Muscle layer of duodenum (tissue), 2 donors: ENCODE results near the gene SGIP1.

ENCODE experiments used
- H3K27ac ChIP-seq: one replicate; pipeline ENCODE4 v1.7.0; 2013; ENCODE audit warnings: mild to moderate bottlenecking, low read length
- H3K27me3 ChIP-seq: one replicate; pipeline ENCODE4 v1.7.0; 2013; ENCODE audit warnings: low read depth, mild to moderate bottlenecking, control low read depth, low read length
- H3K36me3 ChIP-seq, 2 donors: one replicate each; pipeline ENCODE4 v1.7.0; 2013; ENCODE audit warnings: low read length in 2 of 2, control low read depth in 1 of 2, mild to moderate bottlenecking in 1 of 2; ENCODE audit not compliant: insufficient read depth in 2 of 2, control insufficient read depth in 1 of 2
- H3K4me1 ChIP-seq, 2 donors: one replicate each; pipeline ENCODE4 v1.7.0; 2013; ENCODE audit warnings: low read length in 2 of 2, mild to moderate bottlenecking in 2 of 2, control low read depth in 1 of 2, moderate library complexity in 1 of 2; ENCODE audit not compliant: insufficient read depth in 2 of 2, control insufficient read depth in 1 of 2
- H3K4me3 ChIP-seq, 2 donors: one replicate each; pipeline ENCODE4 v1.7.0; 2013; ENCODE audit warnings: low read length in 2 of 2, low read depth in 1 of 2, mild to moderate bottlenecking in 1 of 2
- H3K9me3 ChIP-seq, 2 donors: one replicate each; pipeline ENCODE4 v1.7.0; 2013; ENCODE audit warnings: low read length in 2 of 2, control low read depth in 1 of 2, mild to moderate bottlenecking in 1 of 2; ENCODE audit not compliant: control insufficient read depth in 1 of 2
- donor health status: healthy.

Gene SGIP1

GRCh38 chr1:66685670-66686069 is 151.7 kb downstream of the SGIP1 start:
- Histone ChIP-seq H3K27me3 (no peaks in the 10 kb centered on the region), H3K4me1 (no peaks in the 10 kb centered on the region), H3K27ac (no peak overlapping the region), H3K36me3 (no peaks in the 10 kb centered on the region), H3K9me3 (no peaks in the 10 kb centered on the region), H3K4me3 (no peak overlapping the region)

DNA sequence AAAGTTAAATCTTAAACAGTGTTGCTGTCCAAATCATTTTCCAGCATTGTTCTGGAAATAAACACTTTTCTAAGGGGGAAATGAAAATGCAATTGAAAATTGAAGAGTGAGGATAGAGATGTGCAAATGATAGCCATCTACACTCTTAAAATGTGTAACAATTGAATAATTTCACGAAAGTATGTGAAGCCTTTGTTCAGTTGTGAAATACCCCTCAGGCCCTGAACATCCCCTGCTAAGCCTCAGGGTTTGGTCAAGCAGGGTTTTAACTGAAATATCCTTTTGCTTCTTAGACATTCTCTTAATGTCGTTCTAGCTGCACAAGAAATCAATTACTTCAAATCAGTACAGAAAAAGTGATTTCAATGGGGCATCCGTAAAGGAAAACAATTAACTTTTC is 152.5 kb downstream of the SGIP1 start:
- Histone ChIP-seq H3K4me1 (no peaks in the 10 kb centered on the region), H3K9me3 (no peaks in the 10 kb centered on the region), H3K27ac (no peak overlapping the region)

GRCh38 chr1:66687358-66687757 is 153.4 kb downstream of the SGIP1 start:
- Histone ChIP-seq H3K27me3 (no peaks in the 10 kb centered on the region), H3K4me1 (no peaks in the 10 kb centered on the region), H3K27ac (no peak overlapping the region), H3K4me3 (no peak overlapping the region), H3K9me3 (no peaks in the 10 kb centered on the region), H3K36me3 (no peaks in the 10 kb centered on the region)

More for the DNA sequence above, 152.5 kb downstream of the SGIP1 start:
- no peak overlapping the region for H3K4me3 ChIP-seq
- no peaks in the 10 kb centered on the region for H3K27me3 ChIP-seq
- H3K36me3 ChIP-seq = no peaks in the 10 kb centered on the region

DNA sequence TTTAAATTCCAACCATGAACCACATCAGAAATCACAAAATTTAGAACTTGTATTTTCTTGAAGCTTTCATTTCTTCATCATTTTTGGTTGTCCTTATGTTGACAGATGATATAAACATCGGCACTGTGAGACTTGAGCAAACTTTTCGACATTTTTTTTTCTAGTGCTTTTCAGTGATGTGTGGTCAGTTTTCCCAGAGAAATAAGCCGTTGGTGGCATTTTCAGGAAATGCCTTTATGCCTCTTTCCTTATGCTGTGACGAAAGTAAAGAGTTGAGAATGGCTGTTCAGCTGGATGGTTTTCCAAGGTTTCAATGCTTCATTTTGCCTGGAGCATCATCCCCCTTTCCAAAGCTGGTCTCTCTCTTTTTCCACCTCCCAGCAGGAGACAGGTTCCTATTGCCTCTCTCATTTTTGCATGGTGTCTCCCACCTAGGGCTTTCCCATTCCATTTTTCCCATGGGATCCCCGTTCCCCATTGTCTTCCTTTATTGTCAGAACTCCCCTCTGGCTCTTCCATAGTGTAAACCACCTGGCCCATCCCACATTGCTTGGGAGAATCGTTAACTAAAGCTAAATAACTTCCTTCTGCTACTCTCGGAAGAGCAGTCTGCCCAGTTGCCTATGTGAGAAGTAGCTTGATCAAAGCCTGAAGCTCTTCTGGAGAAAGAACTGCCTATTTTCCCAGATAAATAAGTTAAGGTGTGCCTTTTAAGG is 156.9 kb downstream of the SGIP1 start:
- no peaks in the 10 kb centered on the region for H3K9me3 ChIP-seq
- H3K36me3 ChIP-seq = no peaks in the 10 kb centered on the region
- no peaks in the 10 kb centered on the region for H3K27me3 ChIP-seq
- no peaks in the 10 kb centered on the region for H3K4me1 ChIP-seq
- no peak overlapping the region for H3K4me3 ChIP-seq
- no peak overlapping the region for H3K27ac ChIP-seq

DNA sequence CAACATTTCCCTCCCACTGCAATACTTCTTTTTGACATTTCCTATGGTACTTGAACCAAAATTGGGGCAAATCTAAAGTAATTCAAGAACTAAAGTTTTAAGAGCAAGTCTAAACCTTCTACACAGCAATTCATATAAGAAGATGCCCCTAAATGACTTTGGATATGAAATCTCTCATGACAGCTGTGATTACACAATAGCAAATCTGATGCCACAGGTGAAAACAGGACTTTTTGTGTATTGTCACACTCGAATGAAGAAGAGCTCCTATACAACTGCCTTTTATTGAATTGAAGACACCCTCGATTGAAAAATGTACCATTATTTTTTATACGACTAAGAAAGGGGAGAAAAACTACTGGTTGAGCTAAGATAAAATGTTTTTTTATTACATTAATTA is 158.7 kb downstream of the SGIP1 start:
- Histone ChIP-seq H3K27ac (no peak overlapping the region), H3K4me1 (no peaks in the 10 kb centered on the region), H3K4me3 (no peak overlapping the region), H3K9me3 (no peaks in the 10 kb centered on the region), H3K36me3 (no peaks in the 10 kb centered on the region), H3K27me3 (no peaks in the 10 kb centered on the region)

DNA sequence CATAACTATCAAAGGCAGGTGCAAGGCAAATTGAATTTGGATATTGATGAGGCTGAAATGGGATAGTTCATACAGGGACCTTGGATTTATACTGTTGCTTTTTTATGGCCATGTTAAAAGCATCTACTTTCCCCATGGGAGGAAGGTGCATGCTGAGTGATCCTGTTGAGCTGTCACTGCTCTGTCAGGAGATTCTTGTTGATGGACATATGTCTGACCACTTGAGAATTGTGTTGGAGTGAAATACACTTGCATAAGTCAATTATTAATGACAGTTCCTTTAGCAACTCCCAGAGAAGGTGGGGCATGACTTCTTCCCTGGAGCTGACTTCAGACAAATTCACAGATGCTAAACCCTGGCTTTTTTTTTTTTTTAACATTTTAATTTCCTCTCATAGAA is 159.9 kb downstream of the SGIP1 start:
- no peaks in the 10 kb centered on the region for H3K4me1 ChIP-seq
- H3K4me3 ChIP-seq = no peak overlapping the region
- no peaks in the 10 kb centered on the region for H3K27me3 ChIP-seq
- H3K9me3 ChIP-seq = no peaks in the 10 kb centered on the region
- H3K36me3 ChIP-seq = peaks cover 0 to under 1% of the 10 kb centered on the region in 2 donors
- no peak overlapping the region for H3K27ac ChIP-seq

- Histone ChIP-seq H3K4me3 (no peak overlapping the region), H3K9me3 (no peaks in the 10 kb centered on the region), H3K27me3 (no peaks in the 10 kb centered on the region), H3K27ac (no peak overlapping the region), H3K36me3 (peaks cover 0 to 6% of the 10 kb centered on the region in 2 donors), H3K4me1 (no peaks in the 10 kb centered on the region)
Measured at GRCh38 chr1:66695116-66695515, 161.2 kb downstream of the SGIP1 start.

- Histone ChIP-seq H3K4me1 (no peaks in the 10 kb centered on the region), H3K36me3 (peaks cover 0 to 6% of the 10 kb centered on the region in 2 donors), H3K27me3 (no peaks in the 10 kb centered on the region), H3K4me3 (no peak overlapping the region), H3K27ac (no peak overlapping the region), H3K9me3 (no peaks in the 10 kb centered on the region)
Measured at GRCh38 chr1:66696771-66697170, 162.8 kb downstream of the SGIP1 start.

GRCh38 chr1:66699213-66699612 is 165.3 kb downstream of the SGIP1 start:
- Histone ChIP-seq H3K4me3 (no peak overlapping the region), H3K36me3 (peaks cover 0 to 6% of the 10 kb centered on the region in 2 donors), H3K27ac (no peak overlapping the region), H3K4me1 (no peaks in the 10 kb centered on the region), H3K27me3 (no peaks in the 10 kb centered on the region), H3K9me3 (no peaks in the 10 kb centered on the region)

GRCh38 chr1:66704177-66704875 is 170.4 kb downstream of the SGIP1 start:
- no peak overlapping the region for H3K27ac ChIP-seq
- H3K9me3 ChIP-seq = no peaks in the 10 kb centered on the region
- H3K4me3 ChIP-seq = no peak overlapping the region
- no peaks in the 10 kb centered on the region for H3K27me3 ChIP-seq
- H3K4me1 ChIP-seq = no peaks in the 10 kb centered on the region
- peaks cover 0 to under 1% of the 10 kb centered on the region in 2 donors for H3K36me3 ChIP-seq

- Histone ChIP-seq H3K27me3 (no peaks in the 10 kb centered on the region), H3K4me3 (no peak overlapping the region), H3K36me3 (no peaks in the 10 kb centered on the region), H3K27ac (no peak overlapping the region), H3K4me1 (no peaks in the 10 kb centered on the region), H3K9me3 (no peaks in the 10 kb centered on the region)
Measured at GRCh38 chr1:66705110-66705509, 171.2 kb downstream of the SGIP1 start.
